Erythroblast (primary cell): ENCODE data around the gene PKNOX1.

Experiments
- GATA1 ChIP-seq: IDR thresholded peaks from 2 replicates; pipeline ENCODE4 v1.6.1; 2011; ENCODE audit warnings: low read depth, mild to moderate bottlenecking, control low read depth, low read length, moderate library complexity
- POLR2A ChIP-seq: IDR thresholded peaks from 2 replicates; pipeline ENCODE4 v1.6.1; 2011; ENCODE audit warnings: mild to moderate bottlenecking, low read length

GRCh38 chr21:43020177-43020576 lies 45.8 kb downstream of the PKNOX1 start:
- no peak for TF ChIP-seq POLR2A
- no peak for TF ChIP-seq GATA1
